GM23248 (cell line): ENCODE data around the gene FRMD7.

Experiments used
- EZH2 ChIP-seq: fragments of 200-600 bp; sonication (generic); IDR thresholded peaks from 2 replicates; pipeline ENCODE4 v1.6.1; 2018; ENCODE audit warnings: antibody characterized with exemption, mild to moderate bottlenecking; ENCODE audit not compliant: insufficient read depth, poor library complexity, severe bottlenecking
- EZH2phosphoT487 ChIP-seq: fragments of 200-600 bp; sonication (generic); IDR thresholded peaks from 2 replicates; pipeline ENCODE4 v1.6.1; 2018; ENCODE audit warnings: antibody characterized with exemption, moderate library complexity, mild to moderate bottlenecking, low read depth; ENCODE audit not compliant: insufficient read depth

GRCh38 chrX:132173647-132174046, 45.8 kb upstream of the FRMD7 start:
- TF ChIP-seq EZH2phosphoT487: no peak
- no peak for TF ChIP-seq EZH2
